GM18505 (cell line): Measurements from ENCODE around the gene ANP32B.
"Not testable (repeated sequence)": the region's sequence is repeated elsewhere in the genome, so short reads cannot be mapped to it uniquely, and the experiment has no call there.

Source experiments
- ATAC-seq: cut with Tn5 transposase; IDR thresholded peaks from one replicate; pipeline ENCODE4 v1.9.1; 2021; ENCODE audit not compliant: unreplicated experiment
- POLR2A ChIP-seq: IDR thresholded peaks from 4 replicates; pipeline ENCODE4 v1.6.1; 2011; ENCODE audit warnings: borderline replicate concordance; ENCODE audit not compliant: insufficient read depth, insufficient read length; ENCODE audit errors: extremely low read depth

ANP32B gene

GRCh38 chr9:97958812-97959511 is 24.2 kb upstream of the ANP32B start:
- TF ChIP-seq POLR2A: no peak
- ATAC-seq: no peak

DNA sequence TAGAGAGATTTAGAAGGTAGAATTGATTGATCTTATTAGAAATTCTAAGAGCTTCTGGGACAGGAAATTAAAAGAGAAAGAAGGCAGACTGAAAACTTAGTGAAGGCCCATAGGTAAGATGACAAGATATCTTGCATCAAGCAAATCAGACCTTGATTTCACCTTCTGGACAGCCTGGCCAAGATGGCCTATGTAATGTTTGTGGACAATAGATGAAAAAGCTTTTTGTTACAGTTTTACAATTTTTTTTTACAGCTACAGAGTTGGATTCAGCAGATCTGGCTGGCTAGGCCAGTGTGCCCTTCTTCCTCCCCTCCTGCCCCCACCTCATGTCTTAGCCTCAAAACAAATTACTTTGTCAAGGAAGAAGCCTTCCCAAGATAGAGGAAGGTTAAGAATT is 23.6 kb upstream of the ANP32B start:
- TF ChIP-seq POLR2A: no peak
- no peak for ATAC-seq

GRCh38 chr9:97960678-97961328 is 22.3 kb upstream of the ANP32B start:
- ATAC-seq: not testable (repeated sequence)

DNA sequence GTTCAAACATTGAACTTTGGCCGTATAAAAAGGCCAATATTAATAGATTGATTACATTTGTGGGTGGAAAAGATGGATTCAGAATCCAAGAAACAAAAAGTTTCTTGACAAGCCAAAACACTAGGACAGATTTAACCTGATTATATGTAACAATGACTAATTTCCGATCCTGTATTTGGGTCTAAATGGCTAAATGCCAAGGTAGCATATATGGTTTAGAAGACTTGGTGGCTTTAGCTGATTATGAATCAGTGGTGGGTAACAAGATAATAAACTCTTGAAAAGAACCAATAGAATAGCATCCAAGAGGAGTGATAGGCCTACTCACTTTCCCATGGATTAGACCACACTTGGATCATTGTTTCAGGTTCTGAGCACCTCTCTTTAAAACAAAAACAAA is 21.8 kb upstream of the ANP32B start:
- ATAC-seq: no peak
- no peak for TF ChIP-seq POLR2A

DNA sequence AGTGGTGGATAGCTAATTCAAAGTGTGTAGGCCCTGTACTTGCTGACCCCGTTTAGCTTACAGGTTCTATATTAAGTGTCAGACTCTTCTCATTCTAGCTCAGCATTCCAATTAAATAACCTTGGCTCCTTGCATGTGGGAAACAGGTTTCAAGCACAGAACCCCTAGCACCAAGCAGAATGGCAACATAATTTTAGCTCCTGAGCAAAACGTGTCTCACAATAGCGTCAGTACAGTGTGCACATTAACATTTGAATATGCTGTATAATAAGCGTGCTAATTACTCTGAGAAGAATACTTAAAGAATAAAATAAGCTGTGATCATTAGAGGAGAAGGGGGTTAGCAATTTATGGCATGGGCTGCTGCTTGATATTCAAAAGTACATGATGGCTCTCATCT is 21.0 kb upstream of the ANP32B start:
- no peak for TF ChIP-seq POLR2A

GRCh38 chr9:97962575-97962974 is 20.6 kb upstream of the ANP32B start:
- ATAC-seq: no peak
- TF ChIP-seq POLR2A: no peak

More for the DNA sequence above, 21.0 kb upstream of the ANP32B start:
- ATAC-seq: no peak

GRCh38 chr9:97963232-97963631 is 19.9 kb upstream of the ANP32B start:
- no peak for ATAC-seq
- no peak for TF ChIP-seq POLR2A

- no peak for TF ChIP-seq POLR2A
- no peak for ATAC-seq
Measured at GRCh38 chr9:97964901-97965300, 18.2 kb upstream of the ANP32B start.

DNA sequence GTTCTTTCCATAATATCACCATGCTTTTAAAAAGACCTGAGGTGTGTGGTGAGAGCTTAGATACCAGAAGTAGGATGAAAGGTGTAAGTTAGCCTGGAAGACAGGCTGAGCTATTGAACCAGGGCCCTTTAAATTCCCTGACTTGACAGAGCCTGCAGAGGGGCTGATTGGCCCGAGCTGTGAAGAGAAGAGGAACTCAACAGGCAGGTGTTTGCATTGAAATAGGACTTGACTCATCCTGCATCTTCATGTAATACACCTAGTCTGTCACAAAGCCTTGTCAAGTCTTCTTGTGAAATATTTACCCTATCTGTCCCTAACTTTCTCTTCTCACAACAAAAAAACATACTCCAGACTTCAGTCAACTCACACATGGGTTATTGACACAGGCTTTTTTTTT is 16.6 kb upstream of the ANP32B start:
- TF ChIP-seq POLR2A: no peak
- no peak for ATAC-seq

DNA sequence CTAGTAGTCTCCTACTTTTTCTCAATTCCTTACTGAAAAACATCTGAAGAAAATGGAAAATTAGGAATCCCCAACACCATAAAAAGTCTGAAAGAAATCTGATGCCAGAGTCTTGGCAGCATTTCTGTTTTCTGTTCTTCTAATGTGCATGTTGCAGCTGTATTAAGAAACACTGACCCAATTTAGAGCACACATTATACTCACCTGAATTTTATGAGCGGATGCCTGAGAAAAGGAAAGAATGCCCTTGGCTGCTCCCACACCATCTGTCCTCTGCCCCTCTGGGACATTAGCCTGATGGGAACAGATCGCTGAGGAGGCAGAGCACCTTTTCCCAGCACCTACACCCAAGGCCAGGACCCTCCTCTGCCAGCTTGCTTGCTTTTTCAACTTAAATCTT is 14.1 kb upstream of the ANP32B start:
- TF ChIP-seq POLR2A: no peak
- no peak for ATAC-seq

DNA sequence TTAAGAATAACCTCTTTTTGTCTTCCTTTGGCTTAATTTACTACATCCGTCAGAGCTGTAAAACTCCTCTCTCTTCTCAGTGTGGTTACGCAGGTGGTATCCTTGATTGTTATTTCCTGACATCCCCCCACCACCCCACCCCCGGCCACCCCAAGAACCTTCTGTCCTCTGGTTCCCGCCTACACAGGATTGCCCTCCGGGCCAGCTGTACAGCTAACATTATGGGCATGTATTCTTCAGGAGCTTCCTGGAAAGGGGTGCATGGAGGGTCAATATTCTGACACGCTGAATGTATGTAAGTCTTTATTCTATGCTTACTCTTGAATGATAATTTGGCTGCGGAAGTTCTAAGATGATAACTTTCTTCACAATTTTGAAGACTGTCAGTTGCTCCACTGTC is 13.0 kb upstream of the ANP32B start:
- ATAC-seq: no peak
- no peak for TF ChIP-seq POLR2A

DNA sequence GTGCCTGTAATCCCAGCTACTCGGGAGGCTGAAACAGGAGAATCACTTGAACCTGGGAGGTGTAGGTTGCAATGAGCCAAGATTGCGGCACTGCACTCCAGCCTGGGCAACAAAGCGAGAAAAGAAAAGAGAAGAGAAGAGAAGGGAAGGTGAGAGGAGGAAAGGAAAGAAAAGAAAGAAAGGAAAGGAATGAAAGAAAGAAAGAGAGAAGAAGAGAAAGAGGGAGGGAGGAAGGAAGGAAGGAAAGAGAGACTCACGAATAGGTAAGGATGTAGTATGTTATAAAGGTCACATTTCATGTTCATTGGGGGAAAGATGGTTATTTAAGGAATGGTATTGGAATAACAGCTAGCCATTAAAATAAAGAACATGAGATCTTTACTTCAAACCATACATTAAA is 10.4 kb upstream of the ANP32B start:
- TF ChIP-seq POLR2A: no peak
- no peak for ATAC-seq

DNA sequence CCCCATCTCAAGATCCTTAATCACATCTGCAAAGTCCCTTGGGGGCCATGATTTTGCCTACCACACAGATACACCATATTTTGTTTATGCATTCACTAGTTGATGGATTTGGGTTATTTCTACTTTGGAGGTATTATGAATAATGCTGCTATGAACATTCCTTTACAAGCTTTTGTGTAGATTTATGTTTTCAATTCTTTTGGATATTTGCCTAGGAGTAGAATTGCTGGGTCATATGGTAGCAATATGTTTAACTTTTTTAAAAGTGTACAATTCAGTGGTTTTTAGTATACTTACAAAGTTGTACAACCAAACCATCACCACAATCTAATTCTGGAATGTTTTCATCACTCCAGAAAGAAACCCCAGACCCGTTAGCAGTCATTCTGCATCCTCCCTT is 7.8 kb upstream of the ANP32B start:
- TF ChIP-seq POLR2A: no peak
- ATAC-seq: no peak

- ATAC-seq: not testable (repeated sequence)
Measured at GRCh38 chr9:97976633-97977032, 6.5 kb upstream of the ANP32B start.

DNA sequence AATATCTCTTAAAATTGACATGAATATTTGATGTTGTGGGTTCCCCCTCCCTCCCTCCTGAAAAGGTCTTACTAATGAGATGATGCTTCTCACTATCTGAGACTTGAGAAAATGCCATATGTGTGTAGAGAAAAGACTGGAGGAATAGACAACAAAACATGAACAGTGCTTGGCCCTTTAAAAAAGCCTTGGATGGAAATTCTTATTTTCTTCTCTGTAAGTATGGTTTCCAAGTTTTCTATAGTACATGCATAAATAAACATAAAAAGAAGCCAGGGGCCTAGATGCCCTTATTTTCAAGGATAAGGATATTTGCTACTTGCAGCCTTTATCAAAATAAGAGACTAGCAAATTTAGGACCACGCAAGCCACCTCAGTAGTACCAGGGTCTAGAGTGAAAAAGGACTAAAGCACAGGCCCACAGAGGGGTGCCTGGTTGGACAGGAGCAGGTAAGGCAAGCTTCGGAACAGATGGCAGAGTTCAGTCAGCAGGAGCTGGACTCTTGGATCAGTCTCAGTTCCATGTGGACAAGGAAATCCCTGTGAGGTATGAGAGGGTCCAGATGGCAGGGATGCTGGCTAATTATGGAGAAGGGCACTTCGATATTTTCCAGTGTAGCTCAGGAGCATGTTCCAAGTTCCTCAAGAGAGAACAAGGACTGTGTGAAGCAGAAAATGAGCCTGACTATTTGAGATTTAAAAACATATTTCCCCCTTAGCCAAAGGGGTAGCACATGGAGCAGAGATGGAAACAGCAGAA is 4.6 kb upstream of the ANP32B start:
- no peak for ATAC-seq
- TF ChIP-seq POLR2A: no peak
